Measurements from ENCODE around the gene YBEY.

- TF ChIP-seq POLR2AphosphoS5 (IDR thresholded peaks at IDR 0.05) = no peak
- TF ChIP-seq CTCF (IDR thresholded peaks at IDR 0.05) = no peak
Measured at GRCh38 chr21:46254208-46254975, 31.8 kb upstream of the YBEY start.
